ENCODE measurements around the gene LIMS2.

- TF ChIP-seq CTCF (conservative IDR thresholded peaks at IDR 0.05; ENCODE audit: low read length) (no peak), EZH2phosphoT487 (IDR thresholded peaks at IDR 0.05; ENCODE audit: borderline replicate concordance, low read depth, low read length) (no peak)
These were observed 50.4 kb downstream of the LIMS2 start for GRCh38 chr2:127624756-127625571.
